Activated T-cell treated with anti-CD3 and anti-CD28 coated beads, Interleukin-2, amount 50 U/mL, for 4 hours (primary cell): ENCODE results near the gene MOB3B. TPM values are rescaled to one million over a fixed set of nuclear protein-coding genes. Genes with fewer than 3 reads are reported as not detected.
A peak's percentile ranks its signal among the peaks of the same experiment; 100 is the strongest.

ENCODE experiments used
- ATAC-seq, 2 donors: fragments of 200-7000 bp; cut with Tn5 transposase; one replicate each; pipeline ENCODE4 v1.10.0; 2021
- DNase-seq: peaks from one replicate; pipeline ENCODE4 v3.0.0-alpha.2; 2020
- H3K27me3 Mint-ChIP-seq: one replicate; pipeline ENCODE4 v1.8.0; 2021; ENCODE audit warnings: low read depth, mixed read lengths
- H3K36me3 Mint-ChIP-seq: one replicate; pipeline ENCODE4 v1.8.0; 2022; ENCODE audit warnings: mixed read lengths; ENCODE audit not compliant: insufficient read depth
- H3K4me1 Mint-ChIP-seq: one replicate; pipeline ENCODE4 v1.8.0; 2021; ENCODE audit warnings: low read depth, mixed read lengths
- H3K4me3 Mint-ChIP-seq: one replicate; pipeline ENCODE4 v1.8.0; 2021; ENCODE audit warnings: mild to moderate bottlenecking, moderate library complexity, mixed read lengths
- H3K9me3 Mint-ChIP-seq: one replicate; pipeline ENCODE4 v1.8.0; 2021; ENCODE audit warnings: mixed read lengths
- total RNA-seq, 3 donors: library from RNA; stranded (reverse); gene quantifications; one replicate each; pipeline ENCODE4 v1.2.1, GENCODE V29; 2021

Gene MOB3B
- total RNA-seq, 3 donors from 2014 or later, result 0.45 to 0.96 (median 0.57) TPM

GRCh38 chr9:27489087-27489876 lies 40.3 kb downstream of the MOB3B start:
- ATAC-seq (no peak), DNase-seq (no peak)
- Mint-ChIP-seq H3K9me3 (no peaks in the 10 kb centered on the region), H3K4me1 (peaks cover 19% of the 10 kb centered on the region), H3K36me3 (peaks cover 2% of the 10 kb centered on the region), H3K27me3 (no peaks in the 10 kb centered on the region), H3K4me3 (no peak overlapping the region)

GRCh38 chr9:27487927-27488326 lies 41.7 kb downstream of the MOB3B start:
- no peak for ATAC-seq

GRCh38 chr9:27487128-27487640 lies 42.4 kb downstream of the MOB3B start:
- H3K4me1 Mint-ChIP-seq, result peaks cover 24% of the 10 kb centered on the region
- no peak overlapping the region for H3K4me3 Mint-ChIP-seq
- ATAC-seq, result no peak
- no peak for DNase-seq
- no peaks in the 10 kb centered on the region for H3K9me3 Mint-ChIP-seq
- H3K27me3 Mint-ChIP-seq, result no peaks in the 10 kb centered on the region
- peaks cover 2% of the 10 kb centered on the region for H3K36me3 Mint-ChIP-seq

More at GRCh38 chr9:27487927-27488326, 41.7 kb downstream of the MOB3B start:
- H3K9me3 Mint-ChIP-seq, result no peaks in the 10 kb centered on the region
- H3K36me3 Mint-ChIP-seq, result peaks cover 2% of the 10 kb centered on the region
- no peak overlapping the region for H3K4me3 Mint-ChIP-seq
- H3K4me1 Mint-ChIP-seq, result peaks cover 24% of the 10 kb centered on the region
- no peaks in the 10 kb centered on the region for H3K27me3 Mint-ChIP-seq
- no peak for DNase-seq

- Mint-ChIP-seq H3K27me3 (no peaks in the 10 kb centered on the region), H3K4me3 (no peak overlapping the region), H3K36me3 (no peaks in the 10 kb centered on the region), H3K4me1 (peaks cover 24% of the 10 kb centered on the region), H3K9me3 (no peaks in the 10 kb centered on the region)
- ATAC-seq, result peak; percentile 40 to 46
- no peak for DNase-seq
These were observed 44.5 kb downstream of the MOB3B start for GRCh38 chr9:27485158-27485557.

GRCh38 chr9:27483576-27483975 lies 46.0 kb downstream of the MOB3B start:
- no peak for ATAC-seq
- no peaks in the 10 kb centered on the region for H3K36me3 Mint-ChIP-seq
- peaks cover under 1% of the 10 kb centered on the region for H3K9me3 Mint-ChIP-seq
- no peak for DNase-seq
- no peak overlapping the region for H3K4me3 Mint-ChIP-seq
- H3K4me1 Mint-ChIP-seq, result peaks cover 22% of the 10 kb centered on the region
- H3K27me3 Mint-ChIP-seq, result no peaks in the 10 kb centered on the region

GRCh38 chr9:27482709-27483108 lies 46.9 kb downstream of the MOB3B start:
- H3K27me3 Mint-ChIP-seq, result no peaks in the 10 kb centered on the region
- DNase-seq, result no peak
- peaks cover 2% of the 10 kb centered on the region for H3K36me3 Mint-ChIP-seq
- ATAC-seq, result no peak
- peaks cover 9% of the 10 kb centered on the region for H3K9me3 Mint-ChIP-seq
- H3K4me1 Mint-ChIP-seq, result peaks cover 22% of the 10 kb centered on the region
- H3K4me3 Mint-ChIP-seq, result no peak overlapping the region

GRCh38 chr9:27478322-27478721 lies 51.3 kb downstream of the MOB3B start:
- Mint-ChIP-seq H3K27me3 (no peaks in the 10 kb centered on the region), H3K4me3 (no peak overlapping the region), H3K4me1 (no peaks in the 10 kb centered on the region), H3K36me3 (peaks cover 2% of the 10 kb centered on the region), H3K9me3 (peaks cover 9% of the 10 kb centered on the region)
- DNase-seq (no peak), ATAC-seq (no peak)

- ATAC-seq (no peak), DNase-seq (no peak)
- Mint-ChIP-seq H3K27me3 (no peaks in the 10 kb centered on the region), H3K4me1 (no peaks in the 10 kb centered on the region), H3K4me3 (no peak overlapping the region), H3K36me3 (peaks cover 2% of the 10 kb centered on the region), H3K9me3 (peaks cover 9% of the 10 kb centered on the region)
These were observed 52.6 kb downstream of the MOB3B start for GRCh38 chr9:27476870-27477515.

- DNase-seq (no peak), ATAC-seq (no peak)
- Mint-ChIP-seq H3K9me3 (peaks cover 9% of the 10 kb centered on the region), H3K27me3 (no peaks in the 10 kb centered on the region), H3K4me1 (no peaks in the 10 kb centered on the region), H3K36me3 (peaks cover 2% of the 10 kb centered on the region), H3K4me3 (no peak overlapping the region)
These were observed 54.5 kb downstream of the MOB3B start for GRCh38 chr9:27475057-27475595.

- H3K9me3 Mint-ChIP-seq, result peaks cover 9% of the 10 kb centered on the region
- H3K36me3 Mint-ChIP-seq, result peaks cover 2% of the 10 kb centered on the region
- H3K4me1 Mint-ChIP-seq, result no peaks in the 10 kb centered on the region
- DNase-seq (no peak), ATAC-seq (no peak)
- H3K27me3 Mint-ChIP-seq, result no peaks in the 10 kb centered on the region
- no peak overlapping the region for H3K4me3 Mint-ChIP-seq
These were observed 55.3 kb downstream of the MOB3B start for GRCh38 chr9:27474305-27474704.

- ATAC-seq, result no peak
- DNase-seq, result no peak
- H3K4me3 Mint-ChIP-seq, result no peak overlapping the region
- no peaks in the 10 kb centered on the region for H3K36me3 Mint-ChIP-seq
- H3K9me3 Mint-ChIP-seq, result peaks cover 4% of the 10 kb centered on the region
- H3K27me3 Mint-ChIP-seq, result no peaks in the 10 kb centered on the region
- H3K4me1 Mint-ChIP-seq, result no peaks in the 10 kb centered on the region
These were observed 56.5 kb downstream of the MOB3B start for GRCh38 chr9:27473111-27473529.

- no peaks in the 10 kb centered on the region for H3K4me1 Mint-ChIP-seq
- H3K4me3 Mint-ChIP-seq, result no peak overlapping the region
- no peak for ATAC-seq
- DNase-seq, result no peak
- no peaks in the 10 kb centered on the region for H3K27me3 Mint-ChIP-seq
- no peaks in the 10 kb centered on the region for H3K9me3 Mint-ChIP-seq
- no peaks in the 10 kb centered on the region for H3K36me3 Mint-ChIP-seq
These were observed 57.4 kb downstream of the MOB3B start for GRCh38 chr9:27472195-27472594.

GRCh38 chr9:27471789-27472188 lies 57.8 kb downstream of the MOB3B start:
- no peak for ATAC-seq
- Mint-ChIP-seq H3K27me3 (no peaks in the 10 kb centered on the region), H3K36me3 (no peaks in the 10 kb centered on the region)

GRCh38 chr9:27471366-27471765 lies 58.2 kb downstream of the MOB3B start:
- ATAC-seq, result no peak
- no peaks in the 10 kb centered on the region for H3K36me3 Mint-ChIP-seq
- no peak overlapping the region for H3K4me3 Mint-ChIP-seq
- no peak for DNase-seq
- H3K27me3 Mint-ChIP-seq, result no peaks in the 10 kb centered on the region
- H3K9me3 Mint-ChIP-seq, result no peaks in the 10 kb centered on the region
- H3K4me1 Mint-ChIP-seq, result no peaks in the 10 kb centered on the region

More at GRCh38 chr9:27471789-27472188, 57.8 kb downstream of the MOB3B start:
- H3K4me3 Mint-ChIP-seq, result no peak overlapping the region
- no peaks in the 10 kb centered on the region for H3K9me3 Mint-ChIP-seq
- no peaks in the 10 kb centered on the region for H3K4me1 Mint-ChIP-seq
- DNase-seq, result no peak
